Hepatocyte (in vitro differentiated cells): ENCODE results near the gene ZDHHC14.

Source experiments
- CTCF ChIP-seq: fragments of 200-600 bp; sonication (generic); IDR thresholded peaks from 2 replicates; pipeline ENCODE4 v1.5.1; 2016; ENCODE audit warnings: antibody characterized with exemption, mild to moderate bottlenecking; ENCODE audit not compliant: poor library complexity
- EZH2 ChIP-seq: fragments of 200-600 bp; sonication (generic); IDR thresholded peaks from 2 replicates; pipeline ENCODE4 v1.6.1; 2016; ENCODE audit warnings: antibody characterized with exemption, mild to moderate bottlenecking, borderline replicate concordance
- EZH2phosphoT487 ChIP-seq: fragments of 200-600 bp; sonication (generic); IDR thresholded peaks from one replicate; pipeline ENCODE4 v1.6.1; 2018; ENCODE audit warnings: antibody characterized with exemption, mild to moderate bottlenecking, low read depth, moderate library complexity; ENCODE audit not compliant: unreplicated experiment, severe bottlenecking

- no peak for TF ChIP-seq CTCF
- no peak for TF ChIP-seq EZH2phosphoT487
- no peak for TF ChIP-seq EZH2
Measured at GRCh38 chr6:157457787-157458186, 76.8 kb downstream of the ZDHHC14 start.
